T follicular helper cell (primary cell): ENCODE results near the gene CALY.
"Not testable (repeated sequence)": the region's sequence is repeated elsewhere in the genome, so short reads cannot be mapped to it uniquely, and the experiment has no call there.

Experiments
- DNase-seq: peaks from one replicate; pipeline ENCODE4 v3.0.0-alpha.2; 2020; ENCODE audit warnings: low read depth
- total RNA-seq, 2 experiments: gene quantifications; one replicate each; lab custom pipeline; 2026; lab: John Stamatoyannopoulos, UW

The CALY gene, protein sequence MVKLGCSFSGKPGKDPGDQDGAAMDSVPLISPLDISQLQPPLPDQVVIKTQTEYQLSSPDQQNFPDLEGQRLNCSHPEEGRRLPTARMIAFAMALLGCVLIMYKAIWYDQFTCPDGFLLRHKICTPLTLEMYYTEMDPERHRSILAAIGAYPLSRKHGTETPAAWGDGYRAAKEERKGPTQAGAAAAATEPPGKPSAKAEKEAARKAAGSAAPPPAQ
- 0 to 2.0 reads per million in 2 experiments for total RNA-seq

DNA sequence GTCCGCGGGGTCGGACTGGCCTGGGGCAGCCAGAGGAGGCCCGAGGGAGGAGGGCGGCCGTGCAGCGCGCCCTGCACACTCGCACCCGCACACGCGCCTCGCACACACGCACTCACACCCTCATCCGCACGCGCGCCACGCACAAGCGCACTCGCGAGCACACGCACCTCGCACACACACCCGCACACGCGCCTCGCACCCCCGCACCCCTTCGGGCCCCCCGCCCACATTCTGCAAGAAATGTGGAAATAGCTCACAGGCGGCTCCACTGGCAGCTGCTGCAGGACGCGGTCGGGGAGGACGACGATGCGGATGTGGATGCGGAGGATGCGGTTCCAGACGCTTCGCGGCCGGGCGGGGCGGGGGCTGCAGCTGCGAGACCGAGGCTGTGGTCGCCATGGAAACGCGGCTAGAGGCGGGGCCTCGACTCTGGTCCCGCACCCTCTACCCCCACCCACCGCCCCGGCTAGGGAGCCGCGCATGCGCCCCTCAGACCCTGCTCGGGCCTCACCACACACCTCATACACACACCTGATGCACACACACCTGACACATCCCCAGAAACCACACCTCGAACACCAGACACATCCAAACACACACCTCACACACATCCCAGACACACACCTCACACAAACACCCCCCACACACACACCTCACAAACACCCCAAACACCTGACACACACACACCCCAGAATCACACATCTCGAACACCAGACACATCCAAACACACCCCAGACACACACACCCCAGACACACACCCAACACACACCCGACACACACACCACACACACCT, at the start of gene CALY:
CALY (minus strand) TSS at position 320 of the 793 bp plus-strand sequence. CDS start 7,907 bp downstream, outside the sequence.
- DNase-seq = peak; percentile 91

DNA sequence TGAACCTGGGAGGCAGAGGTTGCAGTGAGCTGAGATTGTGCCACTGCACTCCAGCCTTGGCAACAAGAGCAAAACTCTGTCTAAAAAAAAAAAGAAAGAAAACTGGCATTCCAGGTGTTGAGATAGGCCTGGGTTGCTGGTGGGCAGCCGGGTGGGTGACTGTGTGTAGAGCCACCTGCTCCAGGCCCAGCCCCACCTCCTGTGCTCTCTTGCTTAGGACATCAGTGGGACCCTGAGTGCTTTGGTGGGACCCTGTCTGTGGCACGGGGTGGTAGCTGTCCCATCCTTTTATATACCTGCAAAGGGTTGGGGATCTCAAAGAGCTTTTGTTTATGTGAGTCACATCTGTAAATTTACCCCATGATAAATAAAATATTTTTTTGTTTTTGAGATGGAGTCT, 48.5 kb upstream of the CALY start:
- no peak for DNase-seq

DNA sequence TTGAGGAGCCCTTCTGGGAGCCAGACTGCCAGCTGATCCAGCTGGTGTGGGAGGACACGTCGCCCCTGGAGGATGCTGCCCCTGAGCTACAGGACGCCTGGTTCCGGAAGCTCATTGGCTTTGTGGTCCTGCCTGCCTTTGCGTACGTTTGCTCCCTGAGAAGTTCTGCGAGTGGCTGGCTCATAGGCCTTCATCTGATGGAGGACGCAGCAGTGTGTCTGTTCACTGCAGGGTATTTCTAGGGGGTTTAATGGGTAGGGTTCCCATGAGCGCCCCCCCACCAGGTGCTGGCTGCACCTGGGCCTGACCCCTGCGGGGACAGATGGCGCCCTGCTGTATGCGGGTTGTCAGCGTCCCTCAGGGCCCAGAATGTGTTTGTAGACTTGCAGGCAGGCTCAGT, 47.4 kb upstream of the CALY start:
- no peak for DNase-seq

DNA sequence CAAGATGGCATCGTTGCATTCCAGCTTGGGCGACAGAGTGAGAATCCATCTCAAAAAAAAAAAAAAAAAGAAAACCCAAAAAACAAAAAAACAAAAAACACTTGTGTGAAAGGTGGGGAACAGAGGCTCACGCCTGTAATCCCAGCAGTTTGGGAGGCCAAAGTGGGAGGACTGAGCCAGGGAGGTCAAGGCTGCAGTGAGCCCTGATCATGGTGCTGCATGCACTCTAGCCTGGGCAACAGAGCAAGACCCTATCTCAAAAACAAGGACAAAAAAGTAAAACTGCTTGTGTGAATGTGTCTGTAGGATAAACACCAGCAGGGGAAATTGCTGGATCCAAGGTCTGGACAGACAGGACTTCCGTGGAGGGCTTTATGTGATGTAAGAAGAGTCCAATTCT, 46.9 kb upstream of the CALY start:
- DNase-seq = no peak

DNA sequence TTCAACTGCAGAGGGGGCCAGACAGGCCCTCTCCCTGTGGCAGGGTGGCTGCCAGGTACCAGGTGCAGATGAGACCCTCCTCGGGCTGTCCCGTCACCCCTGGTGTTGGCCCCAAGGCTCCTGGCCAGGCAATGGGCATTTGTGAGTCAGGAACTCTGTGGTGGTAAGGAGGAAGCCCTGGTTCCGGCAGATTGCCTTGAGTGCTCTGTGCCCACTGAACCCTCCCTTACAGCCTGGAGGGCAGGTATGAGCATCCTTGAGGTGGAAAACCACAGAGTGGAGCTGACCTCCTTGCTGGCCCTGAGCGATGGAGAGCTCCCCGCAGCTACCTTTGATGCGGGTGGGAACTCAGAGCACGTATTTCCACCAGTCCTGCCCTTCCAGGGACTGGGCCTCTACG, 44.3 kb upstream of the CALY start:
- DNase-seq = no peak

DNA sequence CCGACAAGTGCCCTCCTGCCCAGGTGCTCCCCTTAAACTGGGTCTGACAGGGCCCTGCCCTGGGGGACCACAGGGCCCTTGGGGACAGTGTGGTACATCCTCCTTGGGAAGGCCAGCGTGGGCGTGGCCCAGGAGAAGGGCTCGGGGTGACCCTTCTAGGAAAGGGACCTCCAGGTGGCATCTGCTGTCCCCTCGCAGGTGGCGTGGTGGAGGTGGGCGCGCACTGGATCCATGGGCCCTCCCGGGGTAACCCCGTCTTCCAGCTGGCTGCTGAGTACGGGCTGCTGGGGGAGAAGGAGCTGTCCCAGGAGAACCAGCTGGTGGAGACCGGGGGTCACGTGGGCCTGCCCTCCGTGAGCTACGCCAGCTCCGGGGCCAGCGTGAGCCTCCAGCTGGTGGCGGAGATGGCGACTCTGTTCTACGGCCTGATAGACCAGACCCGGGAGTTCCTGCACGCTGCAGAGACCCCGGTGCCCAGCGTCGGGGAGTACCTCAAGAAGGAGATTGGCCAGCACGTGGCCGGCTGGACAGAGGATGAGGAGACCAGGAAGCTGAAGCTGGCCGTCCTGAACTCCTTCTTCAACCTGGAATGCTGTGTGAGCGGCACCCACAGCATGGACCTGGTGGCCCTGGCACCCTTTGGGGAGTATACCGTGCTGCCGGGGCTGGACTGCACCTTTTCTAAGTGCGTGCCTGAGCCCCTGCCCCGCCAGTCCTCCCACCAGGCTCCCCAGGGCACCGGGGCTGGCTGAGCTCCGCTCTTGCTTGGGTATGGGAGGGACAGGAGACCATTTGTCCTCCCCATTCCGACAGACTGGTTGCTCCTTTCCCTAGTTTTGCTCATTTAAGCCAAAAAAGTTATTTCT, 43.3 kb upstream of the CALY start:
- no peak for DNase-seq

DNA sequence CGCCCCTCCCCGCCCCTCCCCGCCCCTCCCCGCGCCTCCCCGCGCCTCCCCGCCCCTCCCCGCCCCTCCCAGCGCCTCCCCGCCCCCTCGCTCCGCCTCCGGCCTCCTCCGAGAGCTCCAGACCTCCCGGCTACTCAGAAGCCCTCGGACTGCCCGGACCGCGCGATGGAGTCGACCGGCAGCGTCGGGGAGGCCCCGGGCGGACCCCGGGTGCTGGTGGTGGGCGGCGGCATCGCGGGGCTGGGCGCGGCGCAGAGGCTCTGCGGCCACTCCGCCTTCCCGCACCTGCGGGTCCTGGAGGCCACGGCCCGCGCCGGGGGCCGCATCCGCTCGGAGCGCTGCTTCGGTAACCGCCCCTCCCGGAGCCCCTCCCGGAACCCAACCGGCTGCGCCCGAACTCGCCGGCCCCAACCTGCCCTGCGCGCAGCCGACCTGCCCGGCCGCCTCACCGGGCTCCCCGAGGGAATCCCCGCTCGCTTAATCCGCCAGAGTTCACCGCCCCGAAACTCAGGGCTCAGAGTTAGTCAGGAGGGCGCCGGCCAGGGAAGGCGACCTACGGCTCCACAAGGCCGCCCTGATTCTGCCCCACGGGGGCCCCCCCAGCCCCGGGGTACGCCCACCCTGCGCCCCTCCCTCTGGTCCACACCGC, 42.6 kb upstream of the CALY start, which contains the start of gene PAOX:
PAOX (plus strand) TSS at position 111 of the 649 bp plus-strand sequence; CDS start at position 166, 55 bp downstream.
- peak; percentile 20 for DNase-seq

DNA sequence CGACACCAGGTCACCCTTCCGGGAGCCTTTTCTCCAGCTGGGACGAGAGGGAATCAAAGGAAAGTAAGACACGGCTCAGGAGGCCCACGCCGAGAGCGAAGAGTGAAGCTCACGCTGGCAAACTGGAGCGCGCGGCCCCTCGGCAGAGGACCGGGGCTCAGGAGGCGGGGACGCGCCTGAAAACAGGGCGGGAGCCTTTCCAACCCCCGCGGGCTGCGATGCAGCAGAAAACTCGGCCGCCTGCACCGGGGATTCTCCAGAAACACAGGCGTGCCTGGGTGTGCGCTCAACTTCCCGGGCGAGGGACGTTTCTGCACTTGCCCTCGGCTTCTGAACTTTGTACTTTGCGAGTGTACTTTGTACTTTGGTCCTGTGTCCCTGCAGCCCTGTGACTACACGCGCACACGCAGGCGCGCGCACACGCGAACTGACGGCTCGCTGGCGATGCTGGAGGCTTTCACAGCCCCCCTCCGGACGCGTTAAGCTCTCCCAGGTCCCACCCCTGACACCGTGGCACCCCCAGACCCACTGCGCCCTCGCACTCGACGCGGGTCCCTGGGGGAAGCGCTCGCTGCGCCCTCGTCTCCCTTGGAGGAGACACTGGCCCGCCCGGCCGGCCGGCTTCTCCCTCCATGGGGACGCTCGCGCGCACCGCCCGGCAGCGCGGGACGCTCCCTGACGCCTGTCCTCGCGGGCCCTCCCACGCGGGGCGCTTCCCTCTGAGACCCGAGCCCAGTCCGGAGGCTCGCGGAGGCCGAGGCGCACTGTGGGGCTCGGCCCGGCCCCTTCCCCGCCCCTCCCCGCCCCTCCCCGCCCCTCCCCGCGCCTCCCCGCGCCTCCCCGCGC, 41.8 kb upstream of the CALY start:
- DNase-seq = peak; percentile 41

DNA sequence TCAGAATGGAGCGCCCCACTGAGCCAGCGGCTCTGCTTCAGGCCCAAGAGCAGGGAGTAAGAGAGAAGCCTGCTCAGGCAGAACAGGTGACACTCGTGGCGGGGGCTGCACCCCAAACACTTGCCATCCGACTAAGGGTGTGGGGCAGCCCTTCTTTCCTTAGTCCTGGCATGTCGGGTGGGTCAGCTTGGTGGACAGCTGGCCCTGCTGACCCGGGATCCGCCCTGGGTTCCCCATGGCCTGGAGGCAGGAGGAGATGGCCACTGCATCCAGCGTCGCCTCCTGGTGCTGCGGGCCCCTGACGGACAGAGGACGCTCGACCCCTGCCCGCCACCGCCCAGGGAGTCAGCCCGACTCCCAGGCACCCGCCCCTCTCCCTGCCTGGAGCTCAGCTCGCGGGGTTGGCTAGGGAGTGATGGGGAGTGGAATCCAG, 41.1 kb upstream of the CALY start:
- DNase-seq = no peak

DNA sequence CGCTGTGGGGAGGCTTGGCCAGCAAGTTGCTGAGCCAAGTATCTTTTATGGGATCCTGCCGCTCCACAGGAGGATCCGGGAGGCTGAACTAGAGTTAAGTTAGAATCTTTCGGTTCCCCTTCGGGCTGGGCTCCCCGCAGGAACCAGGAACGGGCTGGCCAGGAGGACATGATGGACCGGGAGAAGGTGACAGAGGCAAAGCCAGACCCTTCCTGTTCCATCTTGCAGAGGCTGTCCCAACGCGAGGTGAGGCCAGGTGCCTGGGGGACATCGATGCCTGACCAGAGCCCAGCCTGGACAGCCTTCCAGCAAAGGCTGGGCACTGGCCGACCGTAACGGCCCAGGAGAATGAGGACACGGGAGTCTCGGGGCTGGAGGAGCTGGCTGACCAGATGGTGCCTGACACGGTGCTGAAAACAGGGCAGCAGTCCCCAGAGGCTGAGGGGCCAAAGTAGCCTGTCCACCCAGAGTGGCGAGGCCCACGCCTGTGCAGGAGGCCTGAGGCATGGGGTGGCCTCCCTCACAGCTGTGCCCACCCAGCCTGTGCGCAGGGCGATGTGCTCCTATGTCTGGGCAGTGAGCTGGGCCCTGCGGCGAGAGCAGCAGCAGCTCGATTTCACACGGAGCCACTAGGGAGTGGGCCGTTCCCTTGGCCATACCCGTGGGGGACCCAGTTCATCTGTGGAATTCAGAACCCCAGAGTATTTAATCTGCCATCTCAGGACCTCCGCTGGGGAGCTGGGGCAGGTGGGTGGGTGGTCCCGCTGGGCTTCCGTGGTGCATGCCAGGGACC, 40.5 kb upstream of the CALY start:
- DNase-seq = no peak

DNA sequence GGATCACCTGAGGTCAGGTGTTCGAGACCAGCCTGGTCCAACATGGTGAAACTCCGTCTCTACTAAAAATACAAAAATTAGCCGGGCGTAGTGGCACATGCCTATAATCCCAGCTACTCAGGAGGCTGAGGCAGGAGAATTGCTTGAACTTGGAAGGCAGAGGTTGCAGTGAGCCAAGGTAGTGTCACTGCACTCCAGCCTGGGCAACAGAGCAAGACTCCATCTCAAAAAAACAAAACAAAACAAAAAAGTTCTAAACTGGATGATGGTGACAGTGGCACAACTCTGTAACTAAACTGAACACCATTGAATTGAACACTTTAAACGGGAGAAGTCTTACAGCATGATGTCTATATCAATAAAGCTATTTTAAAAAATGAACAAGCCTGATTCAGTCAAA, 39.5 kb upstream of the CALY start:
- not testable (repeated sequence) for DNase-seq

DNA sequence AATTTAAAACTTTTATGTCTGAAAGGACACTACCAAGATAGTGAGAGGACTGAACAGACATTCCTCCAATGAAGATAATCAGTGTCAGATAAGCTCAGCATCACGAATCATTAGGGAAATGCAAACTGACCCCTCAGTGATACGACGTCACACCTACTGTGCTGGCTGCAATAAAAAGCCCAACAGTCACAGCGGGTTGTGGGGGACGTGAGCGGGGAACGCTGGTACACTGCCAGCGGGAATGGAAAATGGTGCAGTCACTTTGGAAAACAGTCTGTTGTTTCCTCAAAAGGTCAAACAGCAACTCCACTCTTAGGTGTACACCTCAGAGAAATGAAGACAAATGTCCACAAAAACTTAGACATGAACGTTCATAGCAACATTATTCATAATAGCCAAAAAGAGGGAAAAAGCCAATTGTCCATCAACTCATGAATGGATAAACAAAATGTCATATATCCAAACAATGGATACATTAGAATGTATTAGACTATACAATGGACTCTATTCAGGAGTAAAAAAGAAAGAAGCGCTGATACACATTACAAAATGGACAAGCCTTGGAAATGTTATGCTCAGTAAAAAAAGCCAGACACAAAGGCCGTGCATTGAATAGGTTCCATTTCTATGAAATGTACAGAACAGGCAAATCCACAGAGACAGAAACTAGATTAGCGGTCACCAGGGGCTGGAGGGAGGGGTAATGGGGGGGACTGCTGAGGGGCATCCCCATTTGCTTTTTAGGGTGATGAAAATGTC, 38.8 kb upstream of the CALY start:
- no peak for DNase-seq

DNA sequence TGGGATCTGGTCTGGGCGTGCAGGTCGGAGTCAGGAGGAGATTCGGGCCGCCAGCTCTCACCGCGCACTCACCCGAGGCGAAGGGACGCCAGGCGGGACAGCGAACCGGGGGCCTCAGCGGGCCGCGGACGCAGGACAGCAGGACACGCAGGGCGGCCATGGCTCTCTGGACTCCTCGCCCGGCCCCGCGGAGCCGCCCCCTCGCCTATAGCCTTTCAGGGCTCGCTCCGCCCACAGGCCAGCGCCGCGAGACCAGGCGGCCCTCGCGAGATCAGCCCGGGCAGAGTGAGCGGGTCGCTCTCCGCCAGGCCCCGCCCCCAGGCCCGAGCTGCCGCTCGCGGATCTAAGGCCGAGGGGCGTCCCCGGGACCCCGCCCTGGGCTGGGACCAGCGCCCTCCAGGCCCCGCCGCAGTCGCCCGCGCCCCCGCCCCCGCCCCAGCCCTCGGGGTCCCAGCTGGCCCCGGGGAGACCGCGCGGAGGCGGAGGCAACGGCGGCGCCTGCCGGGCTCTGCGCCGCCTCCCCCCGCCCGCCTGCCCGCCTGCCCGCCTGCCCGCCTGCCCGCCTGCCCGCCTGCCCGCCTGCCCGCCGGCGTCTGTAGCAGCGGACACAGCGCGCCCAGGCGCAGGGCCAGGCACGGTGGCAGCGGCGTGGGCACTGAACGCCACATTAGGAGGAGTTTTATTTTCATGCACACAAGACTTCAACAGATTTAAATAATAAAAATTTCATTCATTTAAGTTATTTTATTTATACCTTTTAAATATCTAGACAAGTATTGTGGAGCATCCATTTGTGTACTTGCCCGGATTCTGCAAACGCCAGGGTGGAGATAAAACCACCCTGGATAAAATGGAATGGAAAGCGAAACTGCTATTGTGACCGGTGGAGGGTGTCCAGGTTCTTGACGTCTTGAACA, 36.7 kb upstream of the CALY start, which contains the start of gene ECHS1:
ECHS1 (minus strand) TSS at position 181 of the 917 bp plus-strand sequence; CDS start at position 160, 21 bp downstream.
- peak; percentile 90 for DNase-seq

DNA sequence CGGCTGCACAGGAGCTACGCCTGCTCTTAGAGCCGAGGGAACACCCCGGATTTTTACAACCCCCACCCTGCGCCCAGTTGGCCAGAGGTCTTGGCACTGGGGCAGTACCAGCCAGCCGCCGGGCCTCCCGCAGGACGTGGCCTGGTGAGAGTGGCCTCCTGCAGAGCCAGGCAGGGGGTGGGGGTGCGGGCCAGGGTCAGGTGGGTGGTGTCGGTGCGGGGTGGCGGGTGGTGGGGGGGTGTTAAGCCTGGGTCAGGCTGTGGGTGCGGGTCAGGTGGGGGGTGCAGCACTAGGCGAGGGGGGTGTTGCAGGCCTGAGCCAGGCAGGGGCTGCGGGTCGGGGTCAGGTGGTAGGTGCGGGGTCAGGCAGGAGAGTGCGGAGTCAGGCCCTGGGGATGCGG, 35.8 kb upstream of the CALY start:
- DNase-seq = no peak

DNA sequence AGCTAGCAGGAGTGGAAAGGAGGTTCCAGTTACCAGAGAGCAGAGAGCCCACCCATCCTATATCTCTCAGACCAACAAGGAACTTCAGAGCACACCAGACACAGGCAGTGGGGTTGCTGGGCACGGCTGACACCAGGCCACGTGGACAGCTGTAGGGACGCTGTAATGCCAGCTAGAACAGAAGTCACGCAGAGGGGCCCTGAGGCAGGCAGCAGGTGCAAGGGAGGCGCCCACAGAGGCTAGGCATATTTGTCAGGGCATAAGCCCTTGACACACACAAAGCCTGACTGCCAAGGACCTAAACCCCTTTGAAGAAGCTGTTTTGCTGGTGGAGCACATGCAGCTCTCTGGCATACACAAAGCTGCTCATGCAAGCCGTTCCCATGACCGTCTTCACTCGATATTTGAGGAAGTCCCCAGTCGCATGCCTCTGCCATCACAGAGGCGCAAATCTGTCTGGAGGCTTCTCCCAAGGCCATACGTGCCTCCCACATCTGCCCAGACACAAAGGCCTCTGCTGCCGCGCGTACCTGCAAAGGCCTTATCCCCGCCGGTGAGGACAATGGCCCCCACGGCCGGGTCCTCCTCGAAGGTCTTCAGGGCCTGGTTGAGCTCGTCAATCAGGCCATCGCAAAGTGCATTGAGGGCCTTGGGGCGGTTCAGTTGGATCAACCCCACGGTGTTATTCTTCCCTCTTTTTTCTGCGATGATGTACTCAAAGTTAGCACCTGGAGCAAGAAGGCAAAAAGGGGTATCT, 33.5 kb upstream of the CALY start:
- DNase-seq = no peak

DNA sequence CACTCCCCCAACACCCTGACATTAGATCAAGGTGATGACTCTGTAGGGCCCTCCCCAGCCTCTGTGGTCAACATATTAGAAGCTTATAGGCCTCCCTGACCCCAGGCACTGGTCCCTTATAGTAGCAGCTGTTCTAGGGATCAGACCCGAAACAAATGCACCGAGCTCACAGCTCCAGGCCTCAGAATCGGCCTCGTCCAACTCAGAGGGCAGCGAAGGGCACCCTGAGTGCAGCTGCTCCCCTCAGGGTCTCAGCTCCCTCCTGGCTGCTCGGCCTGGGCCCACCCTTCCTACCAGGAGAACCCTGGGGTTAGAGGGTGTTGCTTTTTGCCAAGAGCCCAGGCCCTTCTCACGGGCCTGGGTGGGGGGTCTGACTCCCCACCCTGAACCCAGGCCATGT, 31.5 kb upstream of the CALY start:
- no peak for DNase-seq

DNA sequence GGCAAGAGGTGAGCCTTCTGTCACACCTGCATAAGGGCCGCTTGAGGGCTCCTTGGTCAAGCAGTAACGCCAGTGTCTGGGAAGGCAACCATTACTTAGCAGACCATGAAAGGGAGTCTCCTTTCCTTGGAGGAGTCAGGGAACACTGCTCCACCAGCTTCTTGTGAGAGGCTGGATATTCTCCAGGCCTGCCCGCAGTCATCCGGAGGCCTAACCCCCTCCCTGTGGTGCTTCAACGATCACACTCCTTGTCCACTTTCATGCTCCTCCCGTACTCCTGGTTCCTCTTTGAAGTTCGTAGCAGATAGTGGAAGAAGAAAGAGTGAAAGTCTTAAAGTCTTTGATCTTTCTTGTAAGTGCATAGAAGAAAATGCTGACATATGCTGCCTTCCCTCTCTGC, 30.8 kb upstream of the CALY start:
- not testable (repeated sequence) for DNase-seq
